PC-9 (cell line): ENCODE data around the gene TTC28.

Source experiments
- EZH2 ChIP-seq: fragments of 200-600 bp; sonication (generic); IDR thresholded peaks from 2 replicates; pipeline ENCODE4 v1.8.0; 2017; ENCODE audit warnings: antibody characterized with exemption, low read depth
- TF ChIP-seq, protein P1 (sequence below): fragments of 200-600 bp; sonication (generic); conservative IDR thresholded peaks from 2 replicates; pipeline ENCODE4 v1.6.1; 2017; ENCODE audit warnings: mixed run types, antibody characterized with exemption, mild to moderate bottlenecking, moderate library complexity

DNA sequence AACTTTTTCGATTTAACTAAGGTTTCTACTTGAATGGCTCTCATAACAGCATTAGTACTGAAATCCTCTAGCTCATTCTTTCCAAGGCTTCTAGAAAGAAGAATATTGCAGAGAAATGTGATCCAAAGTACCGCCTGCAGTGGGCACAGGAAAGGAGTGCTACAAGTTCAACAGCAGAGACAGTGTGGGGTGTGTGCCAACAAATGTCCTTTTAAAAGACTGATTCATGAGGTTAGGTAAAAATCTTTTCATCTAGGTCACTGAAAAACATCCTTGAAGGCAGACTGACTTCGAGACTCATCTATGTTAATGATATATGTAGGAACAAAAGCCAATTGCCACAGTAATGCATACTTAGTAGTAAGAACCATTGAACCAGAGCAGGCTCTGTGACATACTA, 411.5 kb downstream of the TTC28 start:
- TF ChIP-seq, protein P1, sequence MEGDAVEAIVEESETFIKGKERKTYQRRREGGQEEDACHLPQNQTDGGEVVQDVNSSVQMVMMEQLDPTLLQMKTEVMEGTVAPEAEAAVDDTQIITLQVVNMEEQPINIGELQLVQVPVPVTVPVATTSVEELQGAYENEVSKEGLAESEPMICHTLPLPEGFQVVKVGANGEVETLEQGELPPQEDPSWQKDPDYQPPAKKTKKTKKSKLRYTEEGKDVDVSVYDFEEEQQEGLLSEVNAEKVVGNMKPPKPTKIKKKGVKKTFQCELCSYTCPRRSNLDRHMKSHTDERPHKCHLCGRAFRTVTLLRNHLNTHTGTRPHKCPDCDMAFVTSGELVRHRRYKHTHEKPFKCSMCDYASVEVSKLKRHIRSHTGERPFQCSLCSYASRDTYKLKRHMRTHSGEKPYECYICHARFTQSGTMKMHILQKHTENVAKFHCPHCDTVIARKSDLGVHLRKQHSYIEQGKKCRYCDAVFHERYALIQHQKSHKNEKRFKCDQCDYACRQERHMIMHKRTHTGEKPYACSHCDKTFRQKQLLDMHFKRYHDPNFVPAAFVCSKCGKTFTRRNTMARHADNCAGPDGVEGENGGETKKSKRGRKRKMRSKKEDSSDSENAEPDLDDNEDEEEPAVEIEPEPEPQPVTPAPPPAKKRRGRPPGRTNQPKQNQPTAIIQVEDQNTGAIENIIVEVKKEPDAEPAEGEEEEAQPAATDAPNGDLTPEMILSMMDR = no peak
- TF ChIP-seq EZH2 = no peak
